Central memory CD8-positive, alpha-beta T cell (primary cell): ENCODE measurements around the gene EFHC1.

ENCODE experiments used
- ATAC-seq: fragments of 150-1000 bp; cut with Tn5 transposase; replicated peaks from 2 replicates; pipeline ENCODE4 v1.10.0; 2022; ENCODE audit warnings: mild to moderate bottlenecking, moderate FRiP score, moderate number of reproducible peaks; ENCODE audit not compliant: poor library complexity, severe bottlenecking; ENCODE audit errors: extremely low read depth
- DNase-seq, 2 donors: peaks; one replicate each; pipeline ENCODE4 v3.0.0; 2021; ENCODE audit warnings: low spot score in 2 of 2
- H3K27ac Mint-ChIP-seq: one replicate; pipeline ENCODE4 v1.8.0; 2022; ENCODE audit warnings: low read depth, mild to moderate bottlenecking, moderate library complexity, mixed read lengths
- H3K27me3 Mint-ChIP-seq: one replicate; pipeline ENCODE4 v1.8.0; 2022; ENCODE audit warnings: mixed read lengths
- H3K36me3 Mint-ChIP-seq: one replicate; pipeline ENCODE4 v1.8.0; 2022; ENCODE audit warnings: mild to moderate bottlenecking, moderate library complexity, mixed read lengths; ENCODE audit not compliant: insufficient read depth
- H3K4me1 Mint-ChIP-seq: one replicate; pipeline ENCODE4 v1.8.0; 2022; ENCODE audit warnings: mixed read lengths
- H3K4me3 Mint-ChIP-seq: one replicate; pipeline ENCODE4 v1.8.0; 2022; ENCODE audit warnings: mild to moderate bottlenecking, moderate library complexity, mixed read lengths
- H3K9me3 Mint-ChIP-seq: one replicate; pipeline ENCODE4 v1.8.0; 2022; ENCODE audit warnings: mixed read lengths

Gene EFHC1

GRCh38 chr6:52511163-52511562, 91.0 kb downstream of the EFHC1 start:
- no peak for DNase-seq
- ATAC-seq, result no peak
- H3K27ac Mint-ChIP-seq, result no peak overlapping the region
- no peaks in the 10 kb centered on the region for H3K4me1 Mint-ChIP-seq
- H3K36me3 Mint-ChIP-seq, result peaks cover 20% of the 10 kb centered on the region
- H3K27me3 Mint-ChIP-seq, result no peaks in the 10 kb centered on the region
- no peak overlapping the region for H3K4me3 Mint-ChIP-seq
- H3K9me3 Mint-ChIP-seq, result no peaks in the 10 kb centered on the region

GRCh38 chr6:52511572-52512151, 91.5 kb downstream of the EFHC1 start:
- DNase-seq (no peak), ATAC-seq (no peak)
- no peaks in the 10 kb centered on the region for H3K27me3 Mint-ChIP-seq
- no peak overlapping the region for H3K4me3 Mint-ChIP-seq
- H3K4me1 Mint-ChIP-seq, result no peaks in the 10 kb centered on the region
- no peaks in the 10 kb centered on the region for H3K9me3 Mint-ChIP-seq
- peaks cover 20% of the 10 kb centered on the region for H3K36me3 Mint-ChIP-seq
- no peak overlapping the region for H3K27ac Mint-ChIP-seq

- no peaks in the 10 kb centered on the region for H3K27me3 Mint-ChIP-seq
- no peaks in the 10 kb centered on the region for H3K4me1 Mint-ChIP-seq
- no peak overlapping the region for H3K4me3 Mint-ChIP-seq
- H3K9me3 Mint-ChIP-seq, result no peaks in the 10 kb centered on the region
- no peak for ATAC-seq
- peaks cover 19% of the 10 kb centered on the region for H3K36me3 Mint-ChIP-seq
- no peak overlapping the region for H3K27ac Mint-ChIP-seq
- DNase-seq, result no peak
Measured at GRCh38 chr6:52512199-52512598, 92.1 kb downstream of the EFHC1 start.

- ATAC-seq (no peak), DNase-seq (no peak)
- no peak overlapping the region for H3K4me3 Mint-ChIP-seq
- no peaks in the 10 kb centered on the region for H3K27me3 Mint-ChIP-seq
- peak overlapping the region; percentile 61 for H3K27ac Mint-ChIP-seq
- H3K9me3 Mint-ChIP-seq, result no peaks in the 10 kb centered on the region
- H3K36me3 Mint-ChIP-seq, result peaks cover 16% of the 10 kb centered on the region
- peaks cover 8% of the 10 kb centered on the region for H3K4me1 Mint-ChIP-seq
Measured at GRCh38 chr6:52513464-52513863, 93.3 kb downstream of the EFHC1 start.

- Mint-ChIP-seq H3K27ac (no peak overlapping the region), H3K4me3 (no peak overlapping the region), H3K4me1 (peaks cover 10% of the 10 kb centered on the region), H3K36me3 (peaks cover 13% of the 10 kb centered on the region), H3K27me3 (no peaks in the 10 kb centered on the region), H3K9me3 (no peaks in the 10 kb centered on the region)
- DNase-seq, result no peak
- no peak for ATAC-seq
Measured at GRCh38 chr6:52513896-52514295, 93.8 kb downstream of the EFHC1 start.

- Mint-ChIP-seq H3K4me1 (peaks cover 14% of the 10 kb centered on the region), H3K36me3 (peaks cover 12% of the 10 kb centered on the region), H3K27ac (no peak overlapping the region), H3K4me3 (no peak overlapping the region), H3K9me3 (no peaks in the 10 kb centered on the region), H3K27me3 (no peaks in the 10 kb centered on the region)
- DNase-seq (no peak), ATAC-seq (no peak)
Measured at GRCh38 chr6:52514514-52514913, 94.4 kb downstream of the EFHC1 start.

- Mint-ChIP-seq H3K9me3 (no peaks in the 10 kb centered on the region), H3K27me3 (no peaks in the 10 kb centered on the region), H3K4me3 (no peak overlapping the region), H3K27ac (no peak overlapping the region), H3K36me3 (peaks cover 12% of the 10 kb centered on the region), H3K4me1 (peaks cover 14% of the 10 kb centered on the region)
- ATAC-seq (no peak), DNase-seq (no peak)
Measured at GRCh38 chr6:52515219-52515960, 95.2 kb downstream of the EFHC1 start.

GRCh38 chr6:52516269-52516668, 96.1 kb downstream of the EFHC1 start:
- H3K4me3 Mint-ChIP-seq, result no peak overlapping the region
- ATAC-seq (no peak), DNase-seq (no peak)
- H3K4me1 Mint-ChIP-seq, result peaks cover 14% of the 10 kb centered on the region
- H3K9me3 Mint-ChIP-seq, result no peaks in the 10 kb centered on the region
- H3K27ac Mint-ChIP-seq, result no peak overlapping the region
- H3K36me3 Mint-ChIP-seq, result peaks cover 12% of the 10 kb centered on the region
- no peaks in the 10 kb centered on the region for H3K27me3 Mint-ChIP-seq

GRCh38 chr6:52516943-52517342, 96.8 kb downstream of the EFHC1 start:
- no peak for DNase-seq
- Mint-ChIP-seq H3K4me3 (no peak overlapping the region), H3K9me3 (no peaks in the 10 kb centered on the region), H3K36me3 (peaks cover 10% of the 10 kb centered on the region), H3K27me3 (no peaks in the 10 kb centered on the region), H3K27ac (no peak overlapping the region), H3K4me1 (peaks cover 14% of the 10 kb centered on the region)
- ATAC-seq, result no peak

- Mint-ChIP-seq H3K27me3 (no peaks in the 10 kb centered on the region), H3K9me3 (no peaks in the 10 kb centered on the region), H3K27ac (no peak overlapping the region), H3K4me3 (no peak overlapping the region), H3K4me1 (peaks cover 15% of the 10 kb centered on the region), H3K36me3 (peaks cover 10% of the 10 kb centered on the region)
- DNase-seq, result no peak
- ATAC-seq, result no peak
Measured at GRCh38 chr6:52517502-52518278, 97.5 kb downstream of the EFHC1 start.

- ATAC-seq, result no peak
- Mint-ChIP-seq H3K27ac (no peak overlapping the region), H3K9me3 (no peaks in the 10 kb centered on the region), H3K4me1 (peaks cover 19% of the 10 kb centered on the region), H3K27me3 (no peaks in the 10 kb centered on the region), H3K36me3 (peaks cover 13% of the 10 kb centered on the region), H3K4me3 (no peak overlapping the region)
- no peak for DNase-seq
Measured at GRCh38 chr6:52518279-52518945, 98.3 kb downstream of the EFHC1 start.

GRCh38 chr6:52519618-52520017, 99.5 kb downstream of the EFHC1 start:
- H3K27me3 Mint-ChIP-seq, result no peaks in the 10 kb centered on the region
- H3K9me3 Mint-ChIP-seq, result no peaks in the 10 kb centered on the region
- DNase-seq, result no peak
- no peak overlapping the region for H3K27ac Mint-ChIP-seq
- peaks cover 27% of the 10 kb centered on the region for H3K4me1 Mint-ChIP-seq
- peaks cover 9% of the 10 kb centered on the region for H3K36me3 Mint-ChIP-seq
- no peak for ATAC-seq
- no peak overlapping the region for H3K4me3 Mint-ChIP-seq
